SH-SY5Y (cell line): ENCODE results near the gene UST.

Source experiments
- GATA2 ChIP-seq: IDR thresholded peaks from 2 replicates; pipeline ENCODE4 v1.6.1; 2011; ENCODE audit warnings: mild to moderate bottlenecking, low read depth, low read length
- GATA3 ChIP-seq: IDR thresholded peaks from 2 replicates; pipeline ENCODE4 v1.6.1; 2011; ENCODE audit warnings: low read depth, mild to moderate bottlenecking, low read length, moderate library complexity

- no peak for TF ChIP-seq GATA3
- TF ChIP-seq GATA2, result no peak
Measured at GRCh38 chr6:148709577-148709976, 37.3 kb upstream of the UST start.
